ENCODE data around the gene COL8A2.

The COL8A2 gene

GRCh38 chr1:36157973-36158826 lies 33.2 kb upstream of the COL8A2 start:
- DNase-seq (ENCODE audit: low spot score) (no peak), ATAC-seq (ENCODE audit: low read depth) (no peak)
- Histone ChIP-seq H3K9me3 (ENCODE audit: severe bottlenecking) (no peaks in the 10 kb centered on the region), H3K27me3 (ENCODE audit: insufficient read depth, poor library complexity, severe bottlenecking) (no peaks in the 10 kb centered on the region), H3K4me1 (ENCODE audit: insufficient read depth, poor library complexity, severe bottlenecking) (peaks cover 40% of the 10 kb centered on the region), H3K36me3 (ENCODE audit: low read depth) (peaks cover 31% of the 10 kb centered on the region), H3K27ac (ENCODE audit: poor library complexity, severe bottlenecking) (peak overlapping the region; percentile 97), H3K4me3 (ENCODE audit: severe bottlenecking) (peak overlapping the region; percentile 90)
- no peak for TF ChIP-seq CTCF (IDR thresholded peaks at IDR 0.05; ENCODE audit: poor library complexity, severe bottlenecking)

GRCh38 chr1:36157115-36157903 lies 32.3 kb upstream of the COL8A2 start:
- Histone ChIP-seq H3K27me3 (ENCODE audit: insufficient read depth, poor library complexity, severe bottlenecking) (no peaks in the 10 kb centered on the region), H3K9me3 (ENCODE audit: severe bottlenecking) (no peaks in the 10 kb centered on the region), H3K4me3 (ENCODE audit: severe bottlenecking) (peak overlapping the region; percentile 90), H3K4me1 (ENCODE audit: insufficient read depth, poor library complexity, severe bottlenecking) (peaks cover 31% of the 10 kb centered on the region), H3K27ac (ENCODE audit: poor library complexity, severe bottlenecking) (peak overlapping the region; percentile 97), H3K36me3 (ENCODE audit: low read depth) (peaks cover 22% of the 10 kb centered on the region)
- TF ChIP-seq CTCF (IDR thresholded peaks at IDR 0.05; ENCODE audit: poor library complexity, severe bottlenecking) = no peak
- ATAC-seq (ENCODE audit: low read depth) (no peak), DNase-seq (ENCODE audit: low spot score) (no peak)

DNA sequence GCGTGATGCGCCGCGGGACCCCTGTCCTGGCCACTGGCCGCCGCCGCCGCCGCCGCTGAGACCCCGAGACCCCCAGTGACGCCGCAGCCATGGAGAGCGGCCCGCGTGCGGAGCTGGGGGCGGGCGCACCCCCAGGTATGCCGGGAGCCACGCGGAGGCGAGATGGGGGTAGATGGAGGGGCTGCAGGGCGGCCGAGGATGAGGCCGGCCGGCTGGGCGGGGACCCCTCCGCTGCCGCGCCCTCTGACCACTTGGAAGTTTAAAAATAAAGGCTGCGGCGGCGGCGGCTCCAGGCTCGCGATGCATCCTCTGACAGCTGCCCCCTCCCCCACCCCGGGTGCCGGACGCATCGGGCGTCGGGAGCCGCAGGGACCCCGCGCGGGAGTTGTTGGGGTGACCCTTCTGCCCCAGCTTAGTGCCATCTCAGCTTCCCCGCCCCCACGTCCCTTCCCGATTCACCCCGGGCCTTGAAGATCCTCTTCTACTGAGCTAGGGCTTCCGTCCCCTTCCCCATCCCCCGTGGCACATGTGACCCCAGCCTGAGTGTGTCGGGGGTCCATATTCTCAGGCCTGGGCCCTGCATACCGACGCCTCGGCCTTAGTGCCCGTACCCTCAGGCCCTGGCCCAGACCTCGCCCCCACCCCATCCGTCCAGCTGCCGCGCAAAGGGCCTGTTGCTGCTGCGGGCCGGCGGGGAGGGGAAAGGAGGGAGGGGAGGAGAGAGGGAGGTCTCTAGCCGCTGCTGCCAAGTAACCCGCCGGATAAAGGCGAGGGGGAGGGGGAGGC lies 31.5 kb upstream of the COL8A2 start:
- Histone ChIP-seq H3K4me1 (ENCODE audit: insufficient read depth, poor library complexity, severe bottlenecking) (peaks cover 28% of the 10 kb centered on the region), H3K27me3 (ENCODE audit: insufficient read depth, poor library complexity, severe bottlenecking) (no peaks in the 10 kb centered on the region), H3K4me3 (ENCODE audit: severe bottlenecking) (peak overlapping the region; percentile 90), H3K9me3 (ENCODE audit: severe bottlenecking) (no peaks in the 10 kb centered on the region), H3K36me3 (ENCODE audit: low read depth) (peaks cover 19% of the 10 kb centered on the region), H3K27ac (ENCODE audit: poor library complexity, severe bottlenecking) (peak overlapping the region; percentile 97)
- TF ChIP-seq CTCF (IDR thresholded peaks at IDR 0.05; ENCODE audit: poor library complexity, severe bottlenecking) = no peak
- DNase-seq (ENCODE audit: low spot score) (no peak), ATAC-seq (ENCODE audit: low read depth) (peak; percentile 46)

- Histone ChIP-seq H3K27ac (ENCODE audit: poor library complexity, severe bottlenecking) (peak within 1 kb of the TSS; percentile 97), H3K36me3 (ENCODE audit: low read depth) (peaks cover 16% of the 10 kb centered on the region), H3K27me3 (ENCODE audit: insufficient read depth, poor library complexity, severe bottlenecking) (no peaks in the 10 kb centered on the region), H3K4me1 (ENCODE audit: insufficient read depth, poor library complexity, severe bottlenecking) (peaks cover 32% of the 10 kb centered on the region), H3K4me3 (ENCODE audit: severe bottlenecking) (peak within 1 kb of the TSS; percentile 90), H3K9me3 (ENCODE audit: severe bottlenecking) (no peaks in the 10 kb centered on the region)
- DNase-seq (ENCODE audit: low spot score) (peak; percentile 88), ATAC-seq (ENCODE audit: low read depth) (peak; percentile 40)
- TF ChIP-seq CTCF (IDR thresholded peaks at IDR 0.05; ENCODE audit: poor library complexity, severe bottlenecking) = no peak
These were observed 30.6 kb upstream of the COL8A2 start, which contains the start of gene MAP7D1 for GRCh38 chr1:36155408-36156328. Gene MAP7D1 (plus strand): TSS chr1:36156160. CDS start chr1:36156418, 258 bp downstream.

All from RWPE2 (cell line).